CD4-positive, alpha-beta T cell treated with Interleukin-12 subunit alpha and Interleukin-12 subunit beta, for 1 hour (primary cell): Measurements from ENCODE around the gene AFF3.

Experiments used
- DNase-seq: peaks from one replicate; pipeline ENCODE4 v3.0.0-alpha.2; 2020

Gene AFF3

GRCh38 chr2:99648906-99649789 is 493.2 kb downstream of the AFF3 start:
- no peak for DNase-seq

- DNase-seq, result no peak
These were observed 494.1 kb downstream of the AFF3 start for GRCh38 chr2:99648178-99648844.

- no peak for DNase-seq
These were observed 496.4 kb downstream of the AFF3 start for GRCh38 chr2:99645960-99646359.

- DNase-seq, result no peak
These were observed 498.0 kb downstream of the AFF3 start for GRCh38 chr2:99644419-99644787.

- no peak for DNase-seq
These were observed 498.5 kb downstream of the AFF3 start for GRCh38 chr2:99643787-99644418.

- DNase-seq, result no peak
These were observed 500.4 kb downstream of the AFF3 start for GRCh38 chr2:99641999-99642398.

- DNase-seq, result no peak
These were observed 501.7 kb downstream of the AFF3 start for GRCh38 chr2:99640635-99641151.

GRCh38 chr2:99638791-99639190 is 503.6 kb downstream of the AFF3 start:
- DNase-seq, result no peak

- DNase-seq, result no peak
These were observed 505.2 kb downstream of the AFF3 start for GRCh38 chr2:99637159-99637697.

GRCh38 chr2:99636144-99637034 is 506.0 kb downstream of the AFF3 start:
- DNase-seq, result no peak

- no peak for DNase-seq
These were observed 506.7 kb downstream of the AFF3 start for GRCh38 chr2:99635710-99636109.

- no peak for DNase-seq
These were observed 508.2 kb downstream of the AFF3 start for GRCh38 chr2:99634234-99634633.

- no peak for DNase-seq
These were observed 510.7 kb downstream of the AFF3 start for GRCh38 chr2:99631700-99632099.

GRCh38 chr2:99629320-99629719 is 513.1 kb downstream of the AFF3 start:
- DNase-seq, result no peak

- no peak for DNase-seq
These were observed 516.2 kb downstream of the AFF3 start for GRCh38 chr2:99626158-99626557.

- DNase-seq, result no peak
These were observed 517.7 kb downstream of the AFF3 start for GRCh38 chr2:99624677-99625076.

GRCh38 chr2:99623613-99624012 is 518.8 kb downstream of the AFF3 start:
- no peak for DNase-seq

- DNase-seq, result no peak
These were observed 519.4 kb downstream of the AFF3 start for GRCh38 chr2:99623035-99623434.

- DNase-seq, result no peak
These were observed 519.9 kb downstream of the AFF3 start for GRCh38 chr2:99622534-99622933.

- no peak for DNase-seq
These were observed 520.6 kb downstream of the AFF3 start for GRCh38 chr2:99621774-99622173.

GRCh38 chr2:99621106-99621505 is 521.3 kb downstream of the AFF3 start:
- no peak for DNase-seq

- no peak for DNase-seq
These were observed 523.2 kb downstream of the AFF3 start for GRCh38 chr2:99619151-99619550.
